ENCODE data around the gene SANBR.

DNA sequence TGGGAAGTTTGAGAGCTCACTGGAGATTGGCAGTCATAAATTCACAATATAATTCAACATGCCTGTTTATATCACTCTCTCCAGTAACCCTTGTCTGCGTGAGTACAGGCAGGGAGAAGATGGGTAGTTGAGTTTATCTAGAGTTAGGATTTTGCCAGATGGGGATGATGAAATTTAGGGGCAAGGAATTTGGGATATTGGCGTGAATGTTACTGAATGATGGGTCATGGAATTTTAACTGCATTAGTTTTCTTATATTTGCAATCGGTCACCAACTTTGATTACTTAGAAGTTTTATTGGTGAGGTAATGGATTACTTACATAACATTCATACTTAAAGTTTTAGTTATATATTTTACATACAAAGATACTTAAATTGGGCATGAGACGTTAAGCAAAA, 35.1 kb downstream of the SANBR start:
- TF ChIP-seq, protein P1, sequence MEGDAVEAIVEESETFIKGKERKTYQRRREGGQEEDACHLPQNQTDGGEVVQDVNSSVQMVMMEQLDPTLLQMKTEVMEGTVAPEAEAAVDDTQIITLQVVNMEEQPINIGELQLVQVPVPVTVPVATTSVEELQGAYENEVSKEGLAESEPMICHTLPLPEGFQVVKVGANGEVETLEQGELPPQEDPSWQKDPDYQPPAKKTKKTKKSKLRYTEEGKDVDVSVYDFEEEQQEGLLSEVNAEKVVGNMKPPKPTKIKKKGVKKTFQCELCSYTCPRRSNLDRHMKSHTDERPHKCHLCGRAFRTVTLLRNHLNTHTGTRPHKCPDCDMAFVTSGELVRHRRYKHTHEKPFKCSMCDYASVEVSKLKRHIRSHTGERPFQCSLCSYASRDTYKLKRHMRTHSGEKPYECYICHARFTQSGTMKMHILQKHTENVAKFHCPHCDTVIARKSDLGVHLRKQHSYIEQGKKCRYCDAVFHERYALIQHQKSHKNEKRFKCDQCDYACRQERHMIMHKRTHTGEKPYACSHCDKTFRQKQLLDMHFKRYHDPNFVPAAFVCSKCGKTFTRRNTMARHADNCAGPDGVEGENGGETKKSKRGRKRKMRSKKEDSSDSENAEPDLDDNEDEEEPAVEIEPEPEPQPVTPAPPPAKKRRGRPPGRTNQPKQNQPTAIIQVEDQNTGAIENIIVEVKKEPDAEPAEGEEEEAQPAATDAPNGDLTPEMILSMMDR (IDR thresholded peaks at IDR 0.05; ENCODE audit: insufficient read depth, low read depth, low read length) = no peak
- no peak for TF ChIP-seq EZH2 (IDR thresholded peaks at IDR 0.05; ENCODE audit: insufficient read depth, low read length)
